Measurements from ENCODE around the gene SLFN14.

DNA sequence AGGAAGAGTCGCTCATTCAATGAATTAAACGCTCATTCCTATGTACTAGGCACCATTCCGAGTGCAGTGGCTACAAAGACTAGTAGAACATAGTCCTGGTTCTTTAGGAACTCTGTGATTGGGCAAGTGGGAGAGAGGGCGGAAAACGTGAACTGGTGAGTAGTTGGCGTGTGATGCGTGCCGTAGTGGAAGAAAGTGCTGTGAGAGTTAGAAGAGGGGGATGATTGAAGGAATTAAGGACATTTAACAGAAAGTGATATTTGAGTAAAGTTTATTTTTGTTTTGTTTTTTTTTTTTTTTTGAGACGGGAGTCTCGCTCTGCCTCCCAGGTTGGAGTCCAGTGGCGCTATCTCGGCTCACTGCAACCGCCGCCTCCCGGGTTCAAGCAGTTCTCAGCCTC lies 7.9 kb upstream of the SLFN14 start:
- TF ChIP-seq EZH2phosphoT487 (IDR thresholded peaks at IDR 0.05; ENCODE audit: insufficient read depth, low read depth) (no peak), EZH2 (IDR thresholded peaks at IDR 0.05; ENCODE audit: insufficient read depth, poor library complexity, severe bottlenecking) (no peak)
